GM19238 (cell line): Measurements from ENCODE around the gene ULK1.
A peak's percentile ranks its signal among the peaks of the same experiment; 100 is the strongest.

Experiments used
- DNase-seq: peaks from one replicate; pipeline ENCODE4 v3.0.0; 2011; ENCODE audit warnings: low spot score; ENCODE audit not compliant: insufficient read length

The ULK1 gene

GRCh38 chr12:131894313-131894860 is at the start of gene ULK1:
TSS of gene ULK1 (plus strand) at chr12:131894622. CDS start at chr12:131895002, 380 bp downstream.
- peak; percentile 100 for DNase-seq

- DNase-seq: no peak
Measured at GRCh38 chr12:131844656-131845055, 49.8 kb upstream of the ULK1 start.

- DNase-seq: no peak
Measured at GRCh38 chr12:131845121-131845520, 49.3 kb upstream of the ULK1 start.

GRCh38 chr12:131847456-131847855 is 47.0 kb upstream of the ULK1 start:
- no peak for DNase-seq

- DNase-seq: no peak
Measured at GRCh38 chr12:131848753-131849152, 45.7 kb upstream of the ULK1 start.

GRCh38 chr12:131849700-131850553 is 44.5 kb upstream of the ULK1 start:
- no peak for DNase-seq

- no peak for DNase-seq
Measured at GRCh38 chr12:131850856-131851559, 43.4 kb upstream of the ULK1 start.

GRCh38 chr12:131851741-131852550 is 42.5 kb upstream of the ULK1 start:
- no peak for DNase-seq

- DNase-seq: no peak
Measured at GRCh38 chr12:131852551-131853299, 41.7 kb upstream of the ULK1 start.

- no peak for DNase-seq
Measured at GRCh38 chr12:131853832-131854797, 40.3 kb upstream of the ULK1 start.

- DNase-seq: no peak
Measured at GRCh38 chr12:131854861-131855476, 39.5 kb upstream of the ULK1 start.

- DNase-seq: no peak
Measured at GRCh38 chr12:131855521-131856142, 38.8 kb upstream of the ULK1 start.

GRCh38 chr12:131856366-131857097 is 37.9 kb upstream of the ULK1 start:
- DNase-seq: no peak

- DNase-seq: no peak
Measured at GRCh38 chr12:131857908-131858850, 36.2 kb upstream of the ULK1 start.

GRCh38 chr12:131860472-131861260 is 33.8 kb upstream of the ULK1 start:
- no peak for DNase-seq
